ENCODE data around the gene DPP7. TPM values are rescaled to one million over a fixed set of nuclear protein-coding genes. Genes with fewer than 3 reads are reported as not detected.

DPP7 gene
- total and polyA plus RNA-seq, 2 experiments from 2014 or later = 19.7 to 26.8 TPM

DNA sequence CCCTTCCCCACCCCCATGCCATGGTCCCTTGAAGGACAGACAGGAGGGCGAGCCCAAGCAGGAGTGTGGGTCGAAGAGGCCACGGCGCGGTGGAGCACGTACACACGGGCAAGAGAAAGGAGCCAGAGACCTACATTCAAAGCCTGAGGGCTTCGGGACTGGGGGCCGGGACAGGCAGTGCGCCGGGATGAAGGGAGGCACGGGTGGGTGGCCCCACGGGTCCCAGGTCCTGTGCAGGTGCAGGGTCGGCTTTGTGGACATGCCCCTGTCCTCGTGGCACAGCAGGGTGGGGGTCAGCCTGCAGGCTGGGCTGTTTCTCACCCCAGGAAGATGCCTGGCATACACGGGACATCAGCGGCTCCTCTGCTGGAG, 45.5 kb upstream of the DPP7 start:
- Histone ChIP-seq H3F3A (replicated peaks; ENCODE audit: low read depth) (peaks cover 4% of the 10 kb centered on the region; the same call in 1 of the 2 replicates), H4K20me1 (replicated peaks; ENCODE audit: insufficient read depth) (no peaks in the 10 kb centered on the region), H3K4me3 (no peak overlapping the region), H3K36me3 (ENCODE audit: insufficient read depth) (no peaks in the 10 kb centered on the region), H3K27ac (ENCODE audit: low read depth) (no peak overlapping the region), H3K4me1 (ENCODE audit: insufficient read depth) (peaks cover 2% of the 10 kb centered on the region; the same call in 1 of the 2 replicates), H3K9me2 (ENCODE audit: insufficient read depth) (no peaks in the 10 kb centered on the region), H2AFZ (no peak overlapping the region), H3K27me3 (ENCODE audit: insufficient read depth) (peaks cover 85% of the 10 kb centered on the region), H3K4me2 (no peak overlapping the region), H3K79me2 (replicated peaks; ENCODE audit: insufficient read depth) (no peaks in the 10 kb centered on the region)
- H3K27me3 Mint-ChIP-seq (ENCODE audit: insufficient read depth, low read depth, poor library complexity) = peaks cover 89% of the 10 kb centered on the region
- no peak for ATAC-seq
- DNase-seq (ENCODE audit: low spot score) = no peak
- H3K36me3 Mint-ChIP-seq (ENCODE audit: low read depth) = no peaks in the 10 kb centered on the region
- H3K9me3 Mint-ChIP-seq = no peaks in the 10 kb centered on the region; the same call in 2 of the 3 replicates
- H3K4me3 Mint-ChIP-seq = no peak overlapping the region
- H3K27ac Mint-ChIP-seq = no peak overlapping the region
- no peak for TF ChIP-seq POLR2AphosphoS5 (IDR thresholded peaks at IDR 0.05; ENCODE audit: low read depth)
- TF ChIP-seq CREB1 (CRISPR knock-in tag; IDR thresholded peaks at IDR 0.05; ENCODE audit: low read depth) = no peak
- TF ChIP-seq, protein P1, sequence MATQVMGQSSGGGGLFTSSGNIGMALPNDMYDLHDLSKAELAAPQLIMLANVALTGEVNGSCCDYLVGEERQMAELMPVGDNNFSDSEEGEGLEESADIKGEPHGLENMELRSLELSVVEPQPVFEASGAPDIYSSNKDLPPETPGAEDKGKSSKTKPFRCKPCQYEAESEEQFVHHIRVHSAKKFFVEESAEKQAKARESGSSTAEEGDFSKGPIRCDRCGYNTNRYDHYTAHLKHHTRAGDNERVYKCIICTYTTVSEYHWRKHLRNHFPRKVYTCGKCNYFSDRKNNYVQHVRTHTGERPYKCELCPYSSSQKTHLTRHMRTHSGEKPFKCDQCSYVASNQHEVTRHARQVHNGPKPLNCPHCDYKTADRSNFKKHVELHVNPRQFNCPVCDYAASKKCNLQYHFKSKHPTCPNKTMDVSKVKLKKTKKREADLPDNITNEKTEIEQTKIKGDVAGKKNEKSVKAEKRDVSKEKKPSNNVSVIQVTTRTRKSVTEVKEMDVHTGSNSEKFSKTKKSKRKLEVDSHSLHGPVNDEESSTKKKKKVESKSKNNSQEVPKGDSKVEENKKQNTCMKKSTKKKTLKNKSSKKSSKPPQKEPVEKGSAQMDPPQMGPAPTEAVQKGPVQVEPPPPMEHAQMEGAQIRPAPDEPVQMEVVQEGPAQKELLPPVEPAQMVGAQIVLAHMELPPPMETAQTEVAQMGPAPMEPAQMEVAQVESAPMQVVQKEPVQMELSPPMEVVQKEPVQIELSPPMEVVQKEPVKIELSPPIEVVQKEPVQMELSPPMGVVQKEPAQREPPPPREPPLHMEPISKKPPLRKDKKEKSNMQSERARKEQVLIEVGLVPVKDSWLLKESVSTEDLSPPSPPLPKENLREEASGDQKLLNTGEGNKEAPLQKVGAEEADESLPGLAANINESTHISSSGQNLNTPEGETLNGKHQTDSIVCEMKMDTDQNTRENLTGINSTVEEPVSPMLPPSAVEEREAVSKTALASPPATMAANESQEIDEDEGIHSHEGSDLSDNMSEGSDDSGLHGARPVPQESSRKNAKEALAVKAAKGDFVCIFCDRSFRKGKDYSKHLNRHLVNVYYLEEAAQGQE (IDR thresholded peaks at IDR 0.05; ENCODE audit: unreplicated experiment) = no peak
- TF ChIP-seq JUNB (IDR thresholded peaks at IDR 0.05; ENCODE audit: unreplicated experiment) = no peak
- no peak for TF ChIP-seq ZNF331 (CRISPR knock-in tag; IDR thresholded peaks at IDR 0.05; ENCODE audit: low read depth)
- TF ChIP-seq ZNF114 (CRISPR knock-in tag; IDR thresholded peaks at IDR 0.05) = no peak
- TF ChIP-seq, protein P2, sequence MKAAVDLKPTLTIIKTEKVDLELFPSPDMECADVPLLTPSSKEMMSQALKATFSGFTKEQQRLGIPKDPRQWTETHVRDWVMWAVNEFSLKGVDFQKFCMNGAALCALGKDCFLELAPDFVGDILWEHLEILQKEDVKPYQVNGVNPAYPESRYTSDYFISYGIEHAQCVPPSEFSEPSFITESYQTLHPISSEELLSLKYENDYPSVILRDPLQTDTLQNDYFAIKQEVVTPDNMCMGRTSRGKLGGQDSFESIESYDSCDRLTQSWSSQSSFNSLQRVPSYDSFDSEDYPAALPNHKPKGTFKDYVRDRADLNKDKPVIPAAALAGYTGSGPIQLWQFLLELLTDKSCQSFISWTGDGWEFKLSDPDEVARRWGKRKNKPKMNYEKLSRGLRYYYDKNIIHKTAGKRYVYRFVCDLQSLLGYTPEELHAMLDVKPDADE (IDR thresholded peaks at IDR 0.05) = no peak
- no peak for TF ChIP-seq STAT1 (IDR thresholded peaks at IDR 0.05; ENCODE audit: unreplicated experiment)
- TF ChIP-seq EZH2phosphoT487 (IDR thresholded peaks at IDR 0.05; ENCODE audit: unreplicated experiment) = no peak
- TF ChIP-seq, protein P3, sequence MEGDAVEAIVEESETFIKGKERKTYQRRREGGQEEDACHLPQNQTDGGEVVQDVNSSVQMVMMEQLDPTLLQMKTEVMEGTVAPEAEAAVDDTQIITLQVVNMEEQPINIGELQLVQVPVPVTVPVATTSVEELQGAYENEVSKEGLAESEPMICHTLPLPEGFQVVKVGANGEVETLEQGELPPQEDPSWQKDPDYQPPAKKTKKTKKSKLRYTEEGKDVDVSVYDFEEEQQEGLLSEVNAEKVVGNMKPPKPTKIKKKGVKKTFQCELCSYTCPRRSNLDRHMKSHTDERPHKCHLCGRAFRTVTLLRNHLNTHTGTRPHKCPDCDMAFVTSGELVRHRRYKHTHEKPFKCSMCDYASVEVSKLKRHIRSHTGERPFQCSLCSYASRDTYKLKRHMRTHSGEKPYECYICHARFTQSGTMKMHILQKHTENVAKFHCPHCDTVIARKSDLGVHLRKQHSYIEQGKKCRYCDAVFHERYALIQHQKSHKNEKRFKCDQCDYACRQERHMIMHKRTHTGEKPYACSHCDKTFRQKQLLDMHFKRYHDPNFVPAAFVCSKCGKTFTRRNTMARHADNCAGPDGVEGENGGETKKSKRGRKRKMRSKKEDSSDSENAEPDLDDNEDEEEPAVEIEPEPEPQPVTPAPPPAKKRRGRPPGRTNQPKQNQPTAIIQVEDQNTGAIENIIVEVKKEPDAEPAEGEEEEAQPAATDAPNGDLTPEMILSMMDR (conservative IDR thresholded peaks at IDR 0.05; ENCODE audit: low read depth in 2 of 2) = no peak
- TF ChIP-seq, protein P4, sequence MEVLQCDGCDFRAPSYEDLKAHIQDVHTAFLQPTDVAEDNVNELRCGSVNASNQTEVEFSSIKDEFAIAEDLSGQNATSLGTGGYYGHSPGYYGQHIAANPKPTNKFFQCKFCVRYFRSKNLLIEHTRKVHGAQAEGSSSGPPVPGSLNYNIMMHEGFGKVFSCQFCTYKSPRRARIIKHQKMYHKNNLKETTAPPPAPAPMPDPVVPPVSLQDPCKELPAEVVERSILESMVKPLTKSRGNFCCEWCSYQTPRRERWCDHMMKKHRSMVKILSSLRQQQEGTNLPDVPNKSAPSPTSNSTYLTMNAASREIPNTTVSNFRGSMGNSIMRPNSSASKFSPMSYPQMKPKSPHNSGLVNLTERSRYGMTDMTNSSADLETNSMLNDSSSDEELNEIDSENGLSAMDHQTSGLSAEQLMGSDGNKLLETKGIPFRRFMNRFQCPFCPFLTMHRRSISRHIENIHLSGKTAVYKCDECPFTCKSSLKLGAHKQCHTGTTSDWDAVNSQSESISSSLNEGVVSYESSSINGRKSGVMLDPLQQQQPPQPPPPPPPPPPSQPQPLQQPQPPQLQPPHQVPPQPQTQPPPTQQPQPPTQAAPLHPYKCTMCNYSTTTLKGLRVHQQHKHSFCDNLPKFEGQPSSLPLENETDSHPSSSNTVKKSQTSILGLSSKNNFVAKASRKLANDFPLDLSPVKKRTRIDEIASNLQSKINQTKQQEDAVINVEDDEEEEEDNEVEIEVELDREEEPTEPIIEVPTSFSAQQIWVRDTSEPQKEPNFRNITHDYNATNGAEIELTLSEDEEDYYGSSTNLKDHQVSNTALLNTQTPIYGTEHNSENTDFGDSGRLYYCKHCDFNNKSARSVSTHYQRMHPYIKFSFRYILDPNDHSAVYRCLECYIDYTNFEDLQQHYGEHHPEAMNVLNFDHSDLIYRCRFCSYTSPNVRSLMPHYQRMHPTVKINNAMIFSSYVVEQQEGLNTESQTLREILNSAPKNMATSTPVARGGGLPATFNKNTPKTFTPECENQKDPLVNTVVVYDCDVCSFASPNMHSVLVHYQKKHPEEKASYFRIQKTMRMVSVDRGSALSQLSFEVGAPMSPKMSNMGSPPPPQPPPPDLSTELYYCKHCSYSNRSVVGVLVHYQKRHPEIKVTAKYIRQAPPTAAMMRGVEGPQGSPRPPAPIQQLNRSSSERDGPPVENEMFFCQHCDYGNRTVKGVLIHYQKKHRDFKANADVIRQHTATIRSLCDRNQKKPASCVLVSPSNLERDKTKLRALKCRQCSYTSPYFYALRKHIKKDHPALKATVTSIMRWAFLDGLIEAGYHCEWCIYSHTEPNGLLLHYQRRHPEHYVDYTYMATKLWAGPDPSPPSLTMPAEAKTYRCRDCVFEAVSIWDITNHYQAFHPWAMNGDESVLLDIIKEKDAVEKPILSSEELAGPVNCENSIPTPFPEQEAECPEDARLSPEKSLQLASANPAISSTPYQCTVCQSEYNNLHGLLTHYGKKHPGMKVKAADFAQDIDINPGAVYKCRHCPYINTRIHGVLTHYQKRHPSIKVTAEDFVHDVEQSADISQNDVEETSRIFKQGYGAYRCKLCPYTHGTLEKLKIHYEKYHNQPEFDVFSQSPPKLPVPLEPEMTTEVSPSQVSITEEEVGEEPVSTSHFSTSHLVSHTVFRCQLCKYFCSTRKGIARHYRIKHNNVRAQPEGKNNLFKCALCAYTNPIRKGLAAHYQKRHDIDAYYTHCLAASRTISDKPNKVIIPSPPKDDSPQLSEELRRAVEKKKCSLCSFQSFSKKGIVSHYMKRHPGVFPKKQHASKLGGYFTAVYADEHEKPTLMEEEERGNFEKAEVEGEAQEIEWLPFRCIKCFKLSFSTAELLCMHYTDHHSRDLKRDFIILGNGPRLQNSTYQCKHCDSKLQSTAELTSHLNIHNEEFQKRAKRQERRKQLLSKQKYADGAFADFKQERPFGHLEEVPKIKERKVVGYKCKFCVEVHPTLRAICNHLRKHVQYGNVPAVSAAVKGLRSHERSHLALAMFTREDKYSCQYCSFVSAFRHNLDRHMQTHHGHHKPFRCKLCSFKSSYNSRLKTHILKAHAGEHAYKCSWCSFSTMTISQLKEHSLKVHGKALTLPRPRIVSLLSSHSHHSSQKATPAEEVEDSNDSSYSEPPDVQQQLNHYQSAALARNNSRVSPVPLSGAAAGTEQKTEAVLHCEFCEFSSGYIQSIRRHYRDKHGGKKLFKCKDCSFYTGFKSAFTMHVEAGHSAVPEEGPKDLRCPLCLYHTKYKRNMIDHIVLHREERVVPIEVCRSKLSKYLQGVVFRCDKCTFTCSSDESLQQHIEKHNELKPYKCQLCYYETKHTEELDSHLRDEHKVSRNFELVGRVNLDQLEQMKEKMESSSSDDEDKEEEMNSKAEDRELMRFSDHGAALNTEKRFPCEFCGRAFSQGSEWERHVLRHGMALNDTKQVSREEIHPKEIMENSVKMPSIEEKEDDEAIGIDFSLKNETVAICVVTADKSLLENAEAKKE (CRISPR knock-in tag; IDR thresholded peaks at IDR 0.05) = no peak
- no peak for TF ChIP-seq EZH2 (IDR thresholded peaks at IDR 0.05; ENCODE audit: low read depth, unreplicated experiment)
- no peak for TF ChIP-seq NANOG (IDR thresholded peaks at IDR 0.05; ENCODE audit: borderline replicate concordance)
- no peaks in the 10 kb centered on the region; the same call in 1 of the 3 replicates for H3K4me1 Mint-ChIP-seq
